ENCODE measurements around the gene BAD. TPM values are rescaled to one million over a fixed set of nuclear protein-coding genes. Genes with fewer than 3 reads are reported as not detected.

BAD gene
- total and polyA plus RNA-seq, 2 experiments from 2014 or later = 52.0 to 122 TPM

GRCh38 chr11:64263021-64263946 is 21.2 kb downstream of the BAD start:
- H3K4me2 ChIP-seq = no peak overlapping the region

GRCh38 chr11:64262271-64263002 is 22.0 kb downstream of the BAD start:
- H3K9me3 ChIP-seq (ENCODE audit: low read depth) = no peaks in the 10 kb centered on the region
- H3K9me2 ChIP-seq (replicated peaks; ENCODE audit: insufficient read depth) = no peaks in the 10 kb centered on the region
- no peaks in the 10 kb centered on the region for H3K27me3 ChIP-seq
- H2AFZ ChIP-seq = no peak overlapping the region
- H3K4me1 ChIP-seq (ENCODE audit: insufficient read depth) = no peaks in the 10 kb centered on the region
- 97% methylated on average over 41 of the region's 42 CpGs for WGBS (ENCODE audit: low lambda C conversion rate, missing lambda C conversion rate)
- H4K20me1 ChIP-seq (ENCODE audit: insufficient read depth, poor library complexity, severe bottlenecking) = no peaks in the 10 kb centered on the region
- no peak for DNase-seq (ENCODE audit: low spot score)
- TF ChIP-seq EZH2 (IDR thresholded peaks at IDR 0.05; ENCODE audit: borderline replicate concordance) = no peak
- no peak for TF ChIP-seq CTCF (IDR thresholded peaks at IDR 0.05; ENCODE audit: poor library complexity)
- TF ChIP-seq EZH2phosphoT487 (IDR thresholded peaks at IDR 0.05; ENCODE audit: low read depth, severe bottlenecking, unreplicated experiment) = no peak
- no peak overlapping the region for H3K4me2 ChIP-seq
- H3K4me3 ChIP-seq = no peak overlapping the region
- no peaks in the 10 kb centered on the region for H3K79me2 ChIP-seq
- H3K36me3 ChIP-seq (replicated peaks; ENCODE audit: insufficient read depth, low read depth) = no peaks in the 10 kb centered on the region
- no peak overlapping the region for H3K27ac ChIP-seq

More at GRCh38 chr11:64263021-64263946, 21.2 kb downstream of the BAD start:
- DNase-seq (ENCODE audit: low spot score) = no peak
- 84% methylated on average over 29 of the region's 29 CpGs for WGBS (ENCODE audit: low lambda C conversion rate, missing lambda C conversion rate)
- Histone ChIP-seq H3K9me2 (replicated peaks; ENCODE audit: insufficient read depth) (no peaks in the 10 kb centered on the region), H3K27me3 (no peaks in the 10 kb centered on the region), H2AFZ (no peak overlapping the region), H4K20me1 (ENCODE audit: insufficient read depth, poor library complexity, severe bottlenecking) (no peaks in the 10 kb centered on the region), H3K27ac (no peak overlapping the region), H3K4me1 (ENCODE audit: insufficient read depth) (peaks cover 5% of the 10 kb centered on the region), H3K9me3 (ENCODE audit: low read depth) (no peaks in the 10 kb centered on the region), H3K4me3 (no peak overlapping the region), H3K36me3 (replicated peaks; ENCODE audit: insufficient read depth, low read depth) (no peaks in the 10 kb centered on the region), H3K79me2 (no peaks in the 10 kb centered on the region)
- TF ChIP-seq CTCF (IDR thresholded peaks at IDR 0.05; ENCODE audit: poor library complexity) (no peak), EZH2 (IDR thresholded peaks at IDR 0.05; ENCODE audit: borderline replicate concordance) (no peak), EZH2phosphoT487 (IDR thresholded peaks at IDR 0.05; ENCODE audit: low read depth, severe bottlenecking, unreplicated experiment) (no peak)

GRCh38 chr11:64261556-64262080 is 22.8 kb downstream of the BAD start:
- no peaks in the 10 kb centered on the region for H3K4me1 ChIP-seq (ENCODE audit: insufficient read depth)
- no peak overlapping the region for H3K4me3 ChIP-seq
- no peaks in the 10 kb centered on the region for H3K79me2 ChIP-seq
- no peaks in the 10 kb centered on the region for H3K36me3 ChIP-seq (replicated peaks; ENCODE audit: insufficient read depth, low read depth)
- no peaks in the 10 kb centered on the region for H4K20me1 ChIP-seq (ENCODE audit: insufficient read depth, poor library complexity, severe bottlenecking)
- H3K27me3 ChIP-seq = no peaks in the 10 kb centered on the region
- 96% methylated on average over 17 of the region's 18 CpGs for WGBS (ENCODE audit: low lambda C conversion rate, missing lambda C conversion rate)
- TF ChIP-seq EZH2phosphoT487 (IDR thresholded peaks at IDR 0.05; ENCODE audit: low read depth, severe bottlenecking, unreplicated experiment) = no peak
- no peak for TF ChIP-seq CTCF (IDR thresholded peaks at IDR 0.05; ENCODE audit: poor library complexity)
- TF ChIP-seq EZH2 (IDR thresholded peaks at IDR 0.05; ENCODE audit: borderline replicate concordance) = no peak
- no peak overlapping the region for H2AFZ ChIP-seq
- H3K9me2 ChIP-seq (replicated peaks; ENCODE audit: insufficient read depth) = no peaks in the 10 kb centered on the region
- DNase-seq (ENCODE audit: low spot score) = no peak
- no peak overlapping the region for H3K27ac ChIP-seq
- no peaks in the 10 kb centered on the region for H3K9me3 ChIP-seq (ENCODE audit: low read depth)
- no peak overlapping the region for H3K4me2 ChIP-seq

All from hepatocyte (in vitro differentiated cells).